Peyer's patch (tissue), 4 donors: ENCODE data around the gene HSP90AB1.

Experiments
- POLR2A ChIP-seq, 2 donors: fragments of 450-650 bp; IDR thresholded peaks; one replicate each; pipeline ENCODE4 v1.5.1; 2017; ENCODE audit warnings: antibody characterized with exemption in 2 of 2, mild to moderate bottlenecking in 2 of 2, moderate library complexity in 2 of 2
- TF ChIP-seq, protein P1 (sequence below), 6 experiments: fragments of 450-650 bp in 4 of 6; fragments of 200-600 bp in 2 of 6; sonication (generic) in 1 of 6; IDR thresholded peaks; one replicate each; pipeline ENCODE4 v1.5.1; 2017 to 2019; ENCODE audit warnings: antibody characterized with exemption in 6 of 6, mild to moderate bottlenecking in 3 of 6, moderate library complexity in 1 of 6

DNA sequence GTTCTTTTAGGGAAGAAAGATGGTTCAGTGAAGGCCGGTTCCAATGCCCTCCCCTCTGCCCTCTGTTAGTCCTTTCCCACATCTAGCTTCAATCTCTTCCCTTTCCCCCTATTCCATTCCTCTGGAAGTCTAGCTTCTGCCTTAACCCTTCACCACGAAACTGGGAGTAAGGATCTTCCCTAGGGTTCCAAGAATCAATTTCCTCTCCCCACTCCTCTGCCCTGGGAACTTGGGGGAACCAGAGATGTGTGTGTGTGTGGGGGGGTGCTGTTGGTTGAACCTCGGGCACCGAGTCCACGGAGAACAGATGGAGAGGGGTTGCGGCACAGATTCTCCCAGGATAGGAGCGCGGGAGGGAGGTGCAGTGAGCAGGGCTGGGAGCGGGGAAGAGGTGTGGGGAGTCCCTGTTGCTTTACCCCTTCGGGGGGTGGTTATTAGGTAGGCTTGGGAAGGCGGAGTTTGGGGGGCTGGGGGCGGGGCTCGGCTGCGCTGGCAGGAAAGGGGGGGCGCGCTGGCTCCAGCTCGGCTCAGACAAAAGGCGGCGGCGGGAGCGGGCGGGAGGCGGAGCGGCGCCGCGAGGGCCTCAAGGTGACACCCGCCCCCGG, 23.1 kb downstream of the HSP90AB1 start, which contains the start of gene TMEM151B:
- TF ChIP-seq, protein P1, sequence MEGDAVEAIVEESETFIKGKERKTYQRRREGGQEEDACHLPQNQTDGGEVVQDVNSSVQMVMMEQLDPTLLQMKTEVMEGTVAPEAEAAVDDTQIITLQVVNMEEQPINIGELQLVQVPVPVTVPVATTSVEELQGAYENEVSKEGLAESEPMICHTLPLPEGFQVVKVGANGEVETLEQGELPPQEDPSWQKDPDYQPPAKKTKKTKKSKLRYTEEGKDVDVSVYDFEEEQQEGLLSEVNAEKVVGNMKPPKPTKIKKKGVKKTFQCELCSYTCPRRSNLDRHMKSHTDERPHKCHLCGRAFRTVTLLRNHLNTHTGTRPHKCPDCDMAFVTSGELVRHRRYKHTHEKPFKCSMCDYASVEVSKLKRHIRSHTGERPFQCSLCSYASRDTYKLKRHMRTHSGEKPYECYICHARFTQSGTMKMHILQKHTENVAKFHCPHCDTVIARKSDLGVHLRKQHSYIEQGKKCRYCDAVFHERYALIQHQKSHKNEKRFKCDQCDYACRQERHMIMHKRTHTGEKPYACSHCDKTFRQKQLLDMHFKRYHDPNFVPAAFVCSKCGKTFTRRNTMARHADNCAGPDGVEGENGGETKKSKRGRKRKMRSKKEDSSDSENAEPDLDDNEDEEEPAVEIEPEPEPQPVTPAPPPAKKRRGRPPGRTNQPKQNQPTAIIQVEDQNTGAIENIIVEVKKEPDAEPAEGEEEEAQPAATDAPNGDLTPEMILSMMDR (IDR thresholded peaks at IDR 0.05) = no peak
- TF ChIP-seq POLR2A (IDR thresholded peaks at IDR 0.05) = no peak
